Common myeloid progenitor, CD34-positive (primary cell): Measurements from ENCODE around the gene BIRC2.

Source experiments
- CTCF ChIA-PET: fragments of 350-600 bp; sonication (Branson Sonifier 250); formaldehyde crosslinking; loops from one replicate; lab custom pipeline; 2021; ENCODE audit warnings: antibody characterized with exemption; lab: Charles Lee
- POLR2A ChIA-PET: fragments of 350-600 bp; sonication (Branson Sonifier 250); formaldehyde crosslinking; loops from one replicate; lab custom pipeline; 2021; ENCODE audit warnings: antibody characterized with exemption; lab: Charles Lee
- DNase-seq, 3 donors: peaks; one replicate each; pipeline versions ENCODE4 v3.0.0 to v3.0.0-alpha.2; 2013
- H3K27ac ChIP-seq, 2 experiments: 1 replicate in 1 of 2; 2 replicates in 1 of 2; pipeline ENCODE4 v1.7.0; 2013; ENCODE audit warnings: inconsistent platforms in 2 of 2, low read length in 2 of 2, mild to moderate bottlenecking in 2 of 2, low read depth in 1 of 2, moderate library complexity in 1 of 2; ENCODE audit not compliant: severe bottlenecking in 2 of 2, insufficient read depth in 1 of 2, poor library complexity in 1 of 2
- H3K27me3 ChIP-seq, 5 experiments: replicated peaks in 2 of 5; 1 replicate in 3 of 5; 2 replicates in 2 of 5; pipeline versions ENCODE4 v1.6.1 to v1.7.0; 2013; ENCODE audit warnings: low read length in 4 of 5, mild to moderate bottlenecking in 2 of 5, moderate library complexity in 2 of 5, inconsistent platforms in 1 of 5; ENCODE audit not compliant: insufficient read depth in 5 of 5, control insufficient read depth in 4 of 5
- H3K36me3 ChIP-seq, 4 experiments: 1 replicate in 2 of 4; 2 replicates in 2 of 4; pipeline versions ENCODE4 v1.6.1 to v1.7.0; 2013; ENCODE audit warnings: low read length in 3 of 4, control low read depth in 1 of 4, mild to moderate bottlenecking in 1 of 4; ENCODE audit not compliant: control insufficient read depth in 4 of 4, insufficient read depth in 4 of 4
- H3K4me1 ChIP-seq, 4 experiments: 1 replicate in 3 of 4; 2 replicates in 1 of 4; pipeline versions ENCODE4 v1.6.1 to v1.7.1; 2013; ENCODE audit warnings: low read length in 3 of 4, mild to moderate bottlenecking in 3 of 4, control low read depth in 1 of 4, inconsistent platforms in 1 of 4, moderate library complexity in 1 of 4; ENCODE audit not compliant: control insufficient read depth in 4 of 4, insufficient read depth in 4 of 4; ENCODE audit errors: control extremely low read depth in 1 of 4
- H3K4me3 ChIP-seq, 7 experiments: 1 replicate in 4 of 7; 2 replicates in 3 of 7; pipeline versions ENCODE4 v1.5.1 to v1.7.0; 2013; ENCODE audit warnings: mild to moderate bottlenecking in 7 of 7, low read length in 6 of 7, moderate library complexity in 6 of 7, inconsistent platforms in 2 of 7, low read depth in 2 of 7, control low read depth in 1 of 7; ENCODE audit not compliant: insufficient read depth in 4 of 7, control insufficient read depth in 1 of 7; ENCODE audit errors: extremely low read depth in 1 of 7
- H3K9me3 ChIP-seq, 5 experiments: 1 replicate in 4 of 5; 2 replicates in 1 of 5; pipeline versions ENCODE4 v1.6.1 to v1.7.1; 2013; ENCODE audit warnings: low read length in 4 of 5, mild to moderate bottlenecking in 2 of 5, inconsistent platforms in 1 of 5, low read depth in 1 of 5, moderate library complexity in 1 of 5; ENCODE audit not compliant: control insufficient read depth in 4 of 5, insufficient read depth in 2 of 5; ENCODE audit errors: control extremely low read depth in 1 of 5
- WGBS: methylation state at CpG from one replicate; pipeline ENCODE4 v1.1.5; 2013; ENCODE audit not compliant: insufficient coverage; 5-methylcytosine and 5-hydroxymethylcytosine counted together

The BIRC2 gene

GRCh38 chr11:102320679-102321078 lies 26.3 kb upstream of the BIRC2 start:
- POLR2A ChIA-PET = interaction anchor here (0.9 kb wide), 1 partner anchor 21 kb away, joined by 3 read pairs; no protein-coding TSS in a partner anchor
- peak overlapping the region in 1 of 7 experiments; percentile 19 for H3K4me3 ChIP-seq
- CTCF ChIA-PET = interaction anchor here (0.7 to 13.2 kb wide), 6 partner anchors 10 to 293 kb away, joined by 4 to 142 read pairs (median 5); partner anchors contain the start of gene BIRC2

GRCh38 chr11:102322560-102322959 lies 24.5 kb upstream of the BIRC2 start:
- H3K27ac ChIP-seq = peak overlapping the region; percentile 37 to 77
- H3K36me3 ChIP-seq = peaks cover 0 to 15% (median 4%) of the 10 kb centered on the region in 4 experiments
- no peaks in the 10 kb centered on the region for H3K27me3 ChIP-seq
- POLR2A ChIA-PET = interaction anchor here (0.9 kb wide), 1 partner anchor 19 kb away, joined by 5 read pairs; no protein-coding TSS in a partner anchor
- no peaks in the 10 kb centered on the region for H3K9me3 ChIP-seq
- peak; percentile 57 to 86 (median 78) for DNase-seq
- CTCF ChIA-PET = interaction anchor here (0.7 to 13.2 kb wide), 5 partner anchors 20 to 291 kb away, joined by 3 to 142 read pairs (median 6); no protein-coding TSS in a partner anchor
- H3K4me1 ChIP-seq = peaks cover 18 to 58% (median 31%) of the 10 kb centered on the region in 4 experiments
- H3K4me3 ChIP-seq = peak overlapping the region in 2 of 7 experiments; percentile 39 to 49
- WGBS = no CpG with 5 or more reads among the region's 2 CpGs

More at GRCh38 chr11:102320679-102321078, 26.3 kb upstream of the BIRC2 start:
- DNase-seq = no peak
- Histone ChIP-seq H3K27me3 (no peaks in the 10 kb centered on the region), H3K27ac (peak overlapping the region in 1 of 2 experiments; percentile 32), H3K4me1 (peaks cover 21 to 67% (median 40%) of the 10 kb centered on the region in 4 experiments), H3K36me3 (no peaks in the 10 kb centered on the region), H3K9me3 (no peaks in the 10 kb centered on the region)

- no peak overlapping the region for H3K4me3 ChIP-seq
- H3K4me1 ChIP-seq = peaks cover 11 to 47% (median 20%) of the 10 kb centered on the region in 4 experiments
- CTCF ChIA-PET = interaction anchor here (0.7 to 2.2 kb wide), 5 partner anchors 11 to 35 kb away, joined by 3 to 9 read pairs (median 5); no protein-coding TSS in a partner anchor
- no peaks in the 10 kb centered on the region for H3K9me3 ChIP-seq
- H3K36me3 ChIP-seq = peaks cover 0 to 18% (median 6%) of the 10 kb centered on the region in 4 experiments
- POLR2A ChIA-PET = no interaction called here
- H3K27ac ChIP-seq = no peak overlapping the region
- no peak for DNase-seq
- no peaks in the 10 kb centered on the region for H3K27me3 ChIP-seq
- no CpG with 5 or more reads among the region's 1 CpG for WGBS
Measured at GRCh38 chr11:102323542-102324251, 23.3 kb upstream of the BIRC2 start.

- ChIA-PET POLR2A (interaction anchor here (0.7 kb wide), 1 partner anchor 22 kb away, joined by 3 read pairs; the partner anchor contains the start of gene BIRC2), CTCF (interaction anchor here (0.6 to 2.2 kb wide), 6 partner anchors 9 to 104 kb away, joined by 3 to 9 read pairs (median 5); no protein-coding TSS in a partner anchor)
- Histone ChIP-seq H3K36me3 (peaks cover 3 to 28% (median 9%) of the 10 kb centered on the region in 4 experiments), H3K27ac (no peak overlapping the region), H3K4me1 (peaks cover 8 to 35% (median 17%) of the 10 kb centered on the region in 4 experiments), H3K9me3 (no peaks in the 10 kb centered on the region), H3K4me3 (no peak overlapping the region), H3K27me3 (no peaks in the 10 kb centered on the region)
- peak in 2 of 3 donors; percentile 49 to 60 for DNase-seq
- 86% methylated on average over 1 of the region's 3 CpGs for WGBS
Measured at GRCh38 chr11:102325088-102325487, 21.9 kb upstream of the BIRC2 start.

- WGBS = no CpG with 5 or more reads among the region's 1 CpG
- H3K4me3 ChIP-seq = no peak overlapping the region
- peaks cover 0 to 5% (median 0%) of the 10 kb centered on the region in 4 experiments for H3K4me1 ChIP-seq
- H3K36me3 ChIP-seq = peaks cover 13 to 51% (median 20%) of the 10 kb centered on the region in 4 experiments
- no peaks in the 10 kb centered on the region for H3K9me3 ChIP-seq
- ChIA-PET CTCF (interaction anchor here (1.5 kb wide), 1 partner anchor 35 kb away, joined by 3 read pairs; no protein-coding TSS in a partner anchor), POLR2A (no interaction called here)
- no peak overlapping the region for H3K27ac ChIP-seq
- H3K27me3 ChIP-seq = no peaks in the 10 kb centered on the region
- no peak for DNase-seq
Measured at GRCh38 chr11:102328748-102329147, 18.3 kb upstream of the BIRC2 start.

- H3K9me3 ChIP-seq = no peaks in the 10 kb centered on the region
- no peak for DNase-seq
- H3K4me1 ChIP-seq = no peaks in the 10 kb centered on the region
- ChIA-PET POLR2A (no interaction called here), CTCF (interaction anchor here (1.3 kb wide), 1 partner anchor 36 kb away, joined by 3 read pairs; no protein-coding TSS in a partner anchor)
- peaks cover 13 to 51% (median 20%) of the 10 kb centered on the region in 4 experiments for H3K36me3 ChIP-seq
- no peak overlapping the region for H3K27ac ChIP-seq
- no peaks in the 10 kb centered on the region for H3K27me3 ChIP-seq
- H3K4me3 ChIP-seq = no peak overlapping the region
Measured at GRCh38 chr11:102330231-102330630, 16.8 kb upstream of the BIRC2 start.

- ChIA-PET POLR2A (no interaction called here), CTCF (no interaction called here)
- 100% methylated on average over 1 of the region's 2 CpGs for WGBS
- Histone ChIP-seq H3K27me3 (no peaks in the 10 kb centered on the region), H3K4me1 (no peaks in the 10 kb centered on the region), H3K9me3 (no peaks in the 10 kb centered on the region), H3K27ac (no peak overlapping the region), H3K36me3 (peaks cover 13 to 55% (median 19%) of the 10 kb centered on the region in 4 experiments), H3K4me3 (no peak overlapping the region)
- DNase-seq = no peak
Measured at GRCh38 chr11:102331341-102331740, 15.7 kb upstream of the BIRC2 start.
